Activated naive CD4-positive, alpha-beta T cell treated with anti-CD3 and anti-CD28 coated beads for 36 hours (primary cell): Measurements from ENCODE around the gene ABHD17B. TPM values are rescaled to one million over a fixed set of nuclear protein-coding genes. Genes with fewer than 3 reads are reported as not detected.
A peak's percentile ranks its signal among the peaks of the same experiment; 100 is the strongest.

Experiments
- CTCF ChIA-PET: fragments of 350-600 bp; sonication (Branson Sonifier 250); formaldehyde crosslinking; loops from one replicate; lab custom pipeline; 2021; ENCODE audit warnings: antibody characterized with exemption; lab: Charles Lee
- DNase-seq: peaks from one replicate; pipeline ENCODE4 v3.0.0-alpha.2; 2020
- H3K27ac Mint-ChIP-seq: one replicate; pipeline ENCODE4 v1.8.0; 2021; ENCODE audit warnings: mild to moderate bottlenecking, mixed read lengths
- H3K27me3 Mint-ChIP-seq: one replicate; pipeline ENCODE4 v1.8.0; 2021; ENCODE audit warnings: low read depth, mixed read lengths
- H3K36me3 Mint-ChIP-seq: one replicate; pipeline ENCODE4 v1.8.0; 2021; ENCODE audit warnings: low read depth, mixed read lengths
- H3K4me1 Mint-ChIP-seq: one replicate; pipeline ENCODE4 v1.8.0; 2021; ENCODE audit warnings: low read depth, mixed read lengths
- H3K4me3 Mint-ChIP-seq: one replicate; pipeline ENCODE4 v1.8.0; 2021; ENCODE audit warnings: mild to moderate bottlenecking, moderate library complexity, mixed read lengths
- H3K9me3 Mint-ChIP-seq: one replicate; pipeline ENCODE4 v1.8.0; 2021; ENCODE audit warnings: mixed read lengths
- intact Hi-C: fragments of 100-400 bp; cut with micrococcal nuclease; formaldehyde crosslinking; loops from one replicate; pipeline ENCODE4 v1.15.1; 2023
- total RNA-seq, 2 experiments: library from RNA; stranded (reverse); gene quantifications; one replicate each; pipeline ENCODE4 v1.2.3, GENCODE V29; 2021

ABHD17B gene
- total RNA-seq, 2 experiments from 2014 or later, result 10.2 to 11.1 TPM

DNA sequence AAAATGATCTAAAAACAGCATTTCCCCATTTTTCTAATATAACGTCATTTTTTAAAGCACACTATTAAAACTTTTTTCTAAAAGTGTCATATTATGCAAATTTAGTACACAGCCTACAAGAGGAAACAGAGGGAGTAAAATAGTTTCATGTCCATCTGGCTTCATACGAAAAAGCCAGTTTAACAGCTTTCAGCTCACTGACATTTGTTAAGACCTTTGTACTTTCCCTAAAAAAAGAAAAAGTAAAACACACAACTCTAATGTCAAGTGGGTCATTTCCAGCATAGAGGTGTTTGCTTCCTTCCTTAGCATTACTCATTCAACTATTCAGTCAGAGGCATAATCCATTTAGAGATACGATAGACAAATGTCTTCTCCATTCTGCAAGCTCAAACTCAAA, 49.4 kb downstream of the ABHD17B start:
- peaks cover 21% of the 10 kb centered on the region for H3K9me3 Mint-ChIP-seq
- no peak for DNase-seq
- CTCF ChIA-PET, result no interaction called here
- H3K36me3 Mint-ChIP-seq, result peaks cover 30% of the 10 kb centered on the region
- H3K4me3 Mint-ChIP-seq, result no peak overlapping the region
- H3K27ac Mint-ChIP-seq, result no peak overlapping the region
- H3K27me3 Mint-ChIP-seq, result no peaks in the 10 kb centered on the region
- intact Hi-C loops, result no loop called here
- H3K4me1 Mint-ChIP-seq, result peaks cover 14% of the 10 kb centered on the region

DNA sequence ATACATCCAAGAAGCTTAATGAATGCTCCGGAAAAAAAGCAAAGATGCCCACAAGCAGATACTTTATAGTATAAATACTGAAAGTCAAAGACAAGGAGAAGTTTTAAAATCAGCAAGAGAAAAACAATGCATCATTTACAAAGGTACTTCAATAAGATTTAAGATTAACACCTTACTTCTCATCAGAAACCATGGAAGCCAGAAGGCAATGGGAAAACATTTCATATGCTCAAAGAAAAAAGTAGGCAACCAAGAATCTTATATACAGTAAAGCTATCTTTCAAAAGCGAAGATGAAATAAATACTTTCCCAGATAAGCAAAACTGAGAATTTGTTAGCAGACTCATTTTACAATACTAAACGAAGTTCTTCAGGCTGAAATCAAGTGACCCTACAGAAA, 51.1 kb downstream of the ABHD17B start:
- CTCF ChIA-PET, result no interaction called here
- no peaks in the 10 kb centered on the region for H3K27me3 Mint-ChIP-seq

DNA sequence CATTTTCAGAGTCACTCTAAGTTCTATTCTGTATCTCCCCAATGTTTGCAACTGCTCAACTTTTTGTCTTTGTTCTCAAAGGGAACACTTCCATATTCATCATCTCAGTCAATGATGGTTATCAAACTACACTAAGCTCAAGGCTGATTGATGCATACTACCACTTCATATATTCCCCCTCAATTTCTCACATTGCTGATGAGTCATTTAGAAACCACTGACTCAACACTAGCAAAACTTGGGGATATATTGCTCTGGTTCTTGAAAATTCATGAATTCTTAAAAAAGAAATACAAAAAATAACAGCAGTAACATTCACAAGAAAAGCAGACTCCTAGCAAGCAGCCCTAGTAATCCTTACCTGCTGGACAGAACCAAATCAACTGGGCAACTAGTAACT, 52.2 kb downstream of the ABHD17B start:
- Mint-ChIP-seq H3K36me3 (peaks cover 19% of the 10 kb centered on the region), H3K9me3 (peaks cover 21% of the 10 kb centered on the region), H3K4me1 (peaks cover 18% of the 10 kb centered on the region), H3K27ac (peak overlapping the region; percentile 47), H3K4me3 (no peak overlapping the region), H3K27me3 (no peaks in the 10 kb centered on the region)
- CTCF ChIA-PET, result interaction anchor here (0.6 kb wide), 1 partner anchor 1292 kb away, joined by 3 read pairs; no protein-coding TSS in a partner anchor
- no peak for DNase-seq
- intact Hi-C loops, result loop anchor here (1.0 to 2.0 kb wide), 4 partner anchors 27 to 76 kb away; partner anchors contain the start of genes ABHD17B and C9orf85

More for the DNA sequence above, 51.1 kb downstream of the ABHD17B start:
- intact Hi-C loops, result loop anchor here (2.0 kb wide), 3 partner anchors 51 to 77 kb away; partner anchors contain the start of genes ABHD17B and C9orf85
- Mint-ChIP-seq H3K9me3 (peaks cover 21% of the 10 kb centered on the region), H3K36me3 (peaks cover 25% of the 10 kb centered on the region), H3K4me3 (no peak overlapping the region), H3K27ac (no peak overlapping the region), H3K4me1 (peaks cover 14% of the 10 kb centered on the region)
- DNase-seq, result no peak

DNA sequence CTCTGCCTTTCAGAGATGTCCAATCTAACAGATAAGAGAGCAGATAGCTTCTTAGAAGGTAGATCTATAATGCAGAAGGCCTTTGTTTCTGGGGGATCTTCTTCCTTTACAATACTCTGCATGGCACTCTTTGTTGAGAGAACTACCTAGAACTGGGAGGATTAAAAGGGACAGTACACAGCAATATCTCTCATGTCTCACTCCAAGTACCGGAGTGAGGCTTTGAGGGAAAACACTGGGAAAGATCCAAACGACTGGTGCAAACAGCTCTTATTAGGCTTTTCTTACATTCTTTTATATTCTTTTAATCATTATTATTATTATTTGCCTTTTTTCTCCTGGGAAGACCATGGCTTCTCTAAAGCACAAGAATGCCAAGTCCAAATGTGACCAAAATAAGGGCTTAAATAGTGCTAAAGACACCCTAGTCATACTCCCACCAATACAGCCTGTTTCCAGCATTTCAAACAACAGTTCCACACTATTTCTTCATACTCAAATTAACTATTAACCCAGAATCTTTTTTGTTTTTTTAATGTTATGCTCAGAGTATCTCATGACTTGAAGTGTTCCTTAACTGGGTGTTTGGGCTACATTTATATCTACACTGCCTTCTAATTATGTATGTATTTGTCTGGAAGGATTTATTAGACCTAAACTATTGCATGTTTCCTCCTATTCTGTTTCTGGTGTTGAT, 52.7 kb downstream of the ABHD17B start:
- Mint-ChIP-seq H3K4me3 (no peak overlapping the region), H3K27ac (peak overlapping the region; percentile 47), H3K9me3 (peaks cover 21% of the 10 kb centered on the region), H3K4me1 (peaks cover 18% of the 10 kb centered on the region), H3K36me3 (peaks cover 16% of the 10 kb centered on the region), H3K27me3 (no peaks in the 10 kb centered on the region)
- CTCF ChIA-PET, result no interaction called here
- intact Hi-C loops, result loop anchor here (1.0 to 2.0 kb wide), 4 partner anchors 28 to 75 kb away; partner anchors contain the start of genes ABHD17B and C9orf85
- DNase-seq, result no peak

DNA sequence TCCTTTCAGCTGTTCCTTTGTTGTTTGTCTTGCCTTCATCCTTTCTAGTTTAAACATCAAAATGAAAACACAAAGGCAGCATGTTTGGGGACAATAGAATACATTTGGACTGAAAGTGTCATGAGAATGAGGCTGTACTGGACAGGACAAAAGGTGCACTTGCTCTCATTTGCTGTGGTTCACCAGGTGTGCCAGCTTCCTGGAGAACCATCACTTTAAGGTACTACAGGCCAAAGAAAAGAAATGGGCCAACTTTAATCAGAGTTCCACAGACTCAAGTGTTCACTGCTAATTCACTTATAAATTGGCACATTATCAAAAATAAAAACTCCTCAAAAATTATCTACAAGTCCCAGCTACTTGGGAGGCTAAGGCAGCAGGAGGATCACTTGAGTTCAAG, 53.8 kb downstream of the ABHD17B start:
- H3K36me3 Mint-ChIP-seq, result peaks cover 16% of the 10 kb centered on the region
- peaks cover 21% of the 10 kb centered on the region for H3K9me3 Mint-ChIP-seq
- intact Hi-C loops, result no loop called here
- H3K4me3 Mint-ChIP-seq, result no peak overlapping the region
- no peak overlapping the region for H3K27ac Mint-ChIP-seq
- H3K27me3 Mint-ChIP-seq, result no peaks in the 10 kb centered on the region
- no peak for DNase-seq
- peaks cover 21% of the 10 kb centered on the region for H3K4me1 Mint-ChIP-seq
- CTCF ChIA-PET, result interaction anchor here (0.7 kb wide), 1 partner anchor 23 kb away, joined by 5 read pairs; no protein-coding TSS in a partner anchor

DNA sequence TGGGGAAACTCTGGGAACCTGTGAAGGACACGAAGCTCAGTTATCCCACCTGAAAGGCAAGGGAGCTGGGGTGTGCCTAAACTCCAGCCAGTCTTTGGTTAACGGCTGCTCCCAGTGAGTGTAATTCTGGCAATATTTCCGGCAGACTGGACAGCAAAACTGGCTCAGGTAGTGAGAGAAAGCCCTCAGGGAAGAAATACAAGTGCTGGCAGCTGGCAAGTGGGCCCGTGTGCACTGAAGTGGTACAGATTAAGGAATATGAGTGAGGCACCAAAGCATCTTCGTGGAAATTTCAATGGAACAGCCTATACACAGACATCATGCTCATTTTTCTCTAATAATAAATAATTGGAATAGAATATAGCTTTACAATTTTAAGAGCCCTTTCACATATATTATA, 56.2 kb downstream of the ABHD17B start:
- Mint-ChIP-seq H3K4me3 (no peak overlapping the region), H3K4me1 (peaks cover 21% of the 10 kb centered on the region), H3K27me3 (no peaks in the 10 kb centered on the region), H3K27ac (no peak overlapping the region), H3K36me3 (peaks cover 4% of the 10 kb centered on the region), H3K9me3 (peaks cover 6% of the 10 kb centered on the region)
- intact Hi-C loops, result no loop called here
- DNase-seq, result no peak
- CTCF ChIA-PET, result interaction anchor here (1.4 to 3.0 kb wide), 2 partner anchors 48 to 170 kb away, joined by 5 to 9 read pairs; no protein-coding TSS in a partner anchor

DNA sequence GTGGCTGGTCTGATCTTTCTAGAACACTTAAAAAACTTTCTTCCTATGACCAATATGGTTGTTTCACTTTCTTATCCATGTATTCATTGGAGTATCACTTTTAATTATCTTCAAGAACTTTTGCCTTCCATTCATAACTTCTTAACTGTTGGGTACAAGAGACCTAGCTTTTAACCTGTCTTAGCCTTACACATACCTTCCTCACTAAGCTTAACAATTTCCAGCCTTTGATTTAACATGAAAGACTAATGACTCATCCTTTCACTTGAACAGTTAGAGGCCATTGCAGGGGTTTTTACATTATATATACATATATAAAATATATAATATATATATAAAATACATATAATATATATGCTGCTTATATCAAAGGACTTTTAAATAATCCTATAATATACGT, 57.9 kb downstream of the ABHD17B start:
- Mint-ChIP-seq H3K27me3 (no peaks in the 10 kb centered on the region), H3K4me3 (no peak overlapping the region), H3K4me1 (peaks cover 10% of the 10 kb centered on the region), H3K9me3 (no peaks in the 10 kb centered on the region), H3K27ac (no peak overlapping the region), H3K36me3 (peaks cover 1% of the 10 kb centered on the region)
- CTCF ChIA-PET, result interaction anchor here (1.3 kb wide), 1 partner anchor 172 kb away, joined by 7 read pairs; no protein-coding TSS in a partner anchor
- no peak for DNase-seq
- intact Hi-C loops, result loop anchor here (1.0 kb wide), 1 partner anchor 620 kb away; no protein-coding TSS in a partner anchor

DNA sequence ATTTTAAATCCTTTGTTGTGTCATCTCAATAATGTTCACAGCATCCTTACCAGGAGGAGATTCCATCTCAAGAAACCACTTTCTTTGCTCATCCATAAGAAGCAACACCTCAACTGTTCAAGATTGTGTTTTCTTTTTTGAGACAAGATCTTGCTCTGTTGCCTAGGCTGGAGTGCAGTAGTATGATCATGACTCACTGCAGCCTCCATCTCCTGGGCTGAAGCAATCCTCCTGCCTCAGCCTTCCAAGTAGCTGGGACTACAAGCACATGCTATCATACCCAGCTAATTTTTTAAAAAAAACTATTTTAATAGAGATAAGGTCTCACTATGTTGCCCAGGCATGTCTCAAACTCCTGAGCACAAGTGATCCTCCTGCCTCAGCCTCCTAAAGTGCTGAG, 60.0 kb downstream of the ABHD17B start:
- CTCF ChIA-PET, result interaction anchor here (0.9 kb wide), 1 partner anchor 30 kb away, joined by 5 read pairs; no protein-coding TSS in a partner anchor
- DNase-seq, result no peak

DNA sequence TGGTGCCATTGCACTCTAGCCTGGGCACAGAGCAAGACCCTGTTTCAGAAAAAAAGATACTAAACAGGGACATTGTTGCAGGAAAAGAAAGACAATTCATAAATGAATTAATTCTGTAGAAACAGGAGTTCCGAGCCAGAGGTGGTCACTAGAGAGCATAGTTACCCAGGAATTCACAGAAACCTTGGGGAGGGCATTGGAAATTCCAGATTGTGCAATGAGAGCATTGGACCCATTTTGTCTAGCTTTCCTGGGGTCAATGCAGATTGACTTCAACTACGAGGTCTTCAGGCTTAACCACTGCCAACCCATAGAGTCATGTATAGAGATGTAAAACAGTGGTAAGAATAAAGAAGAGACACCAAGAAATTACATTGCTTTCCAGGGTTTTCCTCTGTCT, 63.1 kb downstream of the ABHD17B start:
- peaks cover under 1% of the 10 kb centered on the region for H3K4me1 Mint-ChIP-seq
- intact Hi-C loops, result no loop called here
- CTCF ChIA-PET, result interaction anchor here (0.7 kb wide), 1 partner anchor 356 kb away, joined by 3 read pairs; no protein-coding TSS in a partner anchor
- H3K4me3 Mint-ChIP-seq, result no peak overlapping the region
- no peak overlapping the region for H3K27ac Mint-ChIP-seq
- no peaks in the 10 kb centered on the region for H3K9me3 Mint-ChIP-seq
- no peaks in the 10 kb centered on the region for H3K27me3 Mint-ChIP-seq
- DNase-seq, result no peak
- peaks cover 1% of the 10 kb centered on the region for H3K36me3 Mint-ChIP-seq

More for the DNA sequence above, 60.0 kb downstream of the ABHD17B start:
- Mint-ChIP-seq H3K4me3 (no peak overlapping the region), H3K27me3 (no peaks in the 10 kb centered on the region), H3K9me3 (no peaks in the 10 kb centered on the region), H3K4me1 (peaks cover 8% of the 10 kb centered on the region), H3K27ac (no peak overlapping the region), H3K36me3 (peaks cover 1% of the 10 kb centered on the region)
- intact Hi-C loops, result no loop called here

DNA sequence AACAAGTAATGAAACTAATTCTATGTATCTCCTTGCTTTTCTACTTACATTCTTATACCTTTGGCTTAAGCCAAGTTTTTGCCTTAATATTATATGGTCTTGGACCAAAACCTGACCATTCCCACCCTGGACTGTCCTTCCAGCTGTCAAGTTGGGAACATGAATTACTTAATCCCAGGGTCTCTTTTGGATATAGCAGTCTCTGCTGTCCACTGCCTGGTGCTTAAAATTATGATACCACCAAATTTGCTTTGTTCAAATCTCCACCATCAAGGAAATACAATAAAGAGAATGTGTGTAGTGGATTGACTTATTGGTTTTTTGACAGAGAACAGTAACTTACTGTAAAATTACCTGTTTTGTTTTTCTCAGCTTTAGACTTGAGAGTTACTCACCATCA, 66.2 kb downstream of the ABHD17B start:
- CTCF ChIA-PET, result interaction anchor here (0.8 to 0.9 kb wide), 2 partner anchors 194 to 195 kb away, joined by 3 read pairs; no protein-coding TSS in a partner anchor
- no peak overlapping the region for H3K27ac Mint-ChIP-seq
- intact Hi-C loops, result no loop called here

DNA sequence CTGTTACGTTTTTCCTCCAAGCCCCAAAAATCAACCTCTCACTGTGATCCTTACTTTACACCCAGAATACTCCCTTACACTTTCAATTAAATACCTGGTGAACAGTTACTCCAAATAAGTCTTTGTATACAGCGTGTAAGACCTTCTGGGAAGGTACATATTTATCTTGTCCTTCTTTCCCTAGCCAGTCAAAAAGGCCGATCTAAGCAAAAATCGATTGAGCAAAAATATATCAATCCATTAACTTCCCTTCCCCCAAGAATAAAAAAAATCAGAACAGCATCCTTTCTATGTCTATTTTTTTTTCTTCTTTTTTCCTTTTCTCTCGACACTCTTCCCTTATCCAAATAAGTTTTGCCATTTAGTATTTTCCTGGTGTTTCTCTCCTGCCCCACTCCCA, 71.3 kb downstream of the ABHD17B start:
- Mint-ChIP-seq H3K4me3 (no peak overlapping the region), H3K27me3 (no peaks in the 10 kb centered on the region), H3K9me3 (peaks cover 4% of the 10 kb centered on the region), H3K4me1 (no peaks in the 10 kb centered on the region), H3K27ac (no peak overlapping the region), H3K36me3 (no peaks in the 10 kb centered on the region)
- intact Hi-C loops, result no loop called here
- CTCF ChIA-PET, result no interaction called here
- no peak for DNase-seq

More for the DNA sequence above, 66.2 kb downstream of the ABHD17B start:
- no peak overlapping the region for H3K4me3 Mint-ChIP-seq
- H3K9me3 Mint-ChIP-seq, result no peaks in the 10 kb centered on the region
- no peak for DNase-seq
- H3K4me1 Mint-ChIP-seq, result no peaks in the 10 kb centered on the region
- no peaks in the 10 kb centered on the region for H3K27me3 Mint-ChIP-seq
- H3K36me3 Mint-ChIP-seq, result peaks cover 1% of the 10 kb centered on the region

DNA sequence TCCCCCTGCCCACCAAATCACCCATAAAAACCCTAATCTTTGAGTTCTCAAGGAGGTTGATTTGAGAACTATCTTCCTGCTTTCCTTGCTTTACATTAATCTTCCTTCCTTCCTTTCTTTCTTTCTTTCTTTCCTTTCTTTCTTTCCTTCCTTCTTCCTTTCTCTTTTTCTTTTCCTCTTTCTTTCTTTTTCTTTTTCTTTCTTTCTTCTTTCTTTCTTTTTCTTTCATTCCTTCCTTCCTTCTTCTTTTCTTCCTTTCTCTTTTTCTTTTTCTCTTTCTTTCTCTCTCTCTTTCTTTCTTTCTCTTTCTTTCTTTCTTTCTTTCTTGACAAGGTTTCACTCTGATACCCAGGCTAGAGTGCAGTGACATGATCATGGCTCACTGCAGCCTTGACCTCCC, 75.4 kb downstream of the ABHD17B start:
- H3K36me3 Mint-ChIP-seq, result no peaks in the 10 kb centered on the region
- CTCF ChIA-PET, result interaction anchor here (1.1 kb wide), 1 partner anchor 203 kb away, joined by 3 read pairs; no protein-coding TSS in a partner anchor

More for the DNA sequence above, 75.4 kb downstream of the ABHD17B start:
- DNase-seq, result no peak
- intact Hi-C loops, result no loop called here
- H3K27me3 Mint-ChIP-seq, result no peaks in the 10 kb centered on the region
- H3K4me3 Mint-ChIP-seq, result no peak overlapping the region
- no peaks in the 10 kb centered on the region for H3K4me1 Mint-ChIP-seq
- H3K27ac Mint-ChIP-seq, result no peak overlapping the region
- H3K9me3 Mint-ChIP-seq, result peaks cover 4% of the 10 kb centered on the region
